T-helper 1 cell treated with Interleukin-12 subunit alpha and Interleukin-12 subunit beta and Interleukin-4 antibody, amounts not matched to agents 30 ng/mL and 1 ng/mL, for 36 hours (primary cell): ENCODE measurements around the gene SRRM5. TPM values are rescaled to one million over a fixed set of nuclear protein-coding genes. Genes with fewer than 3 reads are reported as not detected.
"Not testable (repeated sequence)": the region's sequence is repeated elsewhere in the genome, so short reads cannot be mapped to it uniquely, and the experiment has no call there.

ENCODE experiments used
- intact Hi-C: fragments of 100-400 bp; cut with micrococcal nuclease; formaldehyde crosslinking; loops from one replicate; pipeline ENCODE4 v1.15.1; 2024
- total RNA-seq: library from RNA; stranded (reverse); gene quantifications from 2 replicates; pipeline ENCODE4 v1.2.3, GENCODE V29; 2022

SRRM5 gene
- total RNA-seq, 1 donor from 2014 or later, result 0.37 TPM

- intact Hi-C loops, result no loop called here
These were observed 22.2 kb upstream of the SRRM5 start for GRCh38 chr19:43589678-43590077.

- intact Hi-C loops, result no loop called here
These were observed 19.8 kb upstream of the SRRM5 start for GRCh38 chr19:43591904-43592772.

GRCh38 chr19:43592800-43593350 lies 19.0 kb upstream of the SRRM5 start:
- intact Hi-C loops, result no loop called here

GRCh38 chr19:43594081-43594697 lies 17.7 kb upstream of the SRRM5 start:
- intact Hi-C loops, result loop anchor here (1.0 kb wide), 3 partner anchors 39 to 161 kb away; no protein-coding TSS in a partner anchor

- intact Hi-C loops, result loop anchor here (1.0 kb wide), 3 partner anchors 40 to 162 kb away; no protein-coding TSS in a partner anchor
These were observed 16.9 kb upstream of the SRRM5 start for GRCh38 chr19:43594710-43595604.

- intact Hi-C loops, result no loop called here
These were observed 16.3 kb upstream of the SRRM5 start for GRCh38 chr19:43595605-43595998.

GRCh38 chr19:43595999-43596841 lies 15.7 kb upstream of the SRRM5 start, which contains the start of the genes IRGQ and ZNF576:
TSS of gene IRGQ (minus strand) at chr19:43596134. CDS start at chr19:43595338, 796 bp downstream.
TSS of gene ZNF576 (plus strand) at chr19:43596595. CDS start at chr19:43597109, 514 bp downstream.
- intact Hi-C loops, result loop anchor here (1.0 to 2.0 kb wide), 13 partner anchors 16 to 1294 kb away; partner anchors contain the start of genes PHLDB3, PINLYP, SMG9 and XRCC1

GRCh38 chr19:43596842-43597461 lies 14.9 kb upstream of the SRRM5 start:
- intact Hi-C loops, result loop anchor here (1.0 to 2.0 kb wide), 13 partner anchors 17 to 1293 kb away; partner anchors contain the start of genes PHLDB3, PINLYP, SMG9 and XRCC1

GRCh38 chr19:43597876-43598275 lies 14.0 kb upstream of the SRRM5 start:
- intact Hi-C loops, result loop anchor here (2.0 kb wide), 2 partner anchors 159 to 187 kb away; no protein-coding TSS in a partner anchor

- intact Hi-C loops, result no loop called here
These were observed 13.2 kb upstream of the SRRM5 start for GRCh38 chr19:43598445-43599240.

GRCh38 chr19:43599635-43600295 lies 12.1 kb upstream of the SRRM5 start:
- intact Hi-C loops, result no loop called here

- intact Hi-C loops, result not testable (repeated sequence)
These were observed 11.6 kb upstream of the SRRM5 start for GRCh38 chr19:43600326-43600725.

GRCh38 chr19:43605875-43606568 lies 5.9 kb upstream of the SRRM5 start:
- intact Hi-C loops, result no loop called here

GRCh38 chr19:43606569-43607229 lies 5.2 kb upstream of the SRRM5 start:
- intact Hi-C loops, result no loop called here

- intact Hi-C loops, result no loop called here
These were observed 4.4 kb upstream of the SRRM5 start for GRCh38 chr19:43607238-43608205.

- intact Hi-C loops, result no loop called here
These were observed 2.0 kb upstream of the SRRM5 start for GRCh38 chr19:43609872-43610271.
